ENCODE results near the gene ST6GALNAC5. TPM values are rescaled to one million over a fixed set of nuclear protein-coding genes. Genes with fewer than 3 reads are reported as not detected.

ST6GALNAC5 gene
- total RNA-seq, 4 donors from 2014 or later = not detected

- TF ChIP-seq CTCF (IDR thresholded peaks at IDR 0.05; ENCODE audit: low read depth) = no peak
Measured at GRCh38 chr1:76833151-76833550, 34.1 kb upstream of the ST6GALNAC5 start.

- TF ChIP-seq CTCF (IDR thresholded peaks at IDR 0.05; ENCODE audit: low read depth) = no peak
Measured at GRCh38 chr1:76833856-76834255, 33.4 kb upstream of the ST6GALNAC5 start.

- TF ChIP-seq CTCF (IDR thresholded peaks at IDR 0.05; ENCODE audit: low read depth) = no peak
Measured at GRCh38 chr1:76835203-76835602, 32.1 kb upstream of the ST6GALNAC5 start.

- TF ChIP-seq CTCF (IDR thresholded peaks at IDR 0.05; ENCODE audit: low read depth) = no peak
Measured at GRCh38 chr1:76840278-76840677, 27.0 kb upstream of the ST6GALNAC5 start.

GRCh38 chr1:76841460-76841859 is 25.8 kb upstream of the ST6GALNAC5 start:
- no peak for TF ChIP-seq CTCF (IDR thresholded peaks at IDR 0.05; ENCODE audit: low read depth)

GRCh38 chr1:76843821-76844464 is 23.3 kb upstream of the ST6GALNAC5 start:
- TF ChIP-seq CTCF (IDR thresholded peaks at IDR 0.05; ENCODE audit: low read depth) = no peak

- TF ChIP-seq CTCF (IDR thresholded peaks at IDR 0.05; ENCODE audit: low read depth) = no peak
Measured at GRCh38 chr1:76854255-76854654, 13.0 kb upstream of the ST6GALNAC5 start.
